ENCODE measurements around the gene PPP2R5A.

Gene PPP2R5A

DNA sequence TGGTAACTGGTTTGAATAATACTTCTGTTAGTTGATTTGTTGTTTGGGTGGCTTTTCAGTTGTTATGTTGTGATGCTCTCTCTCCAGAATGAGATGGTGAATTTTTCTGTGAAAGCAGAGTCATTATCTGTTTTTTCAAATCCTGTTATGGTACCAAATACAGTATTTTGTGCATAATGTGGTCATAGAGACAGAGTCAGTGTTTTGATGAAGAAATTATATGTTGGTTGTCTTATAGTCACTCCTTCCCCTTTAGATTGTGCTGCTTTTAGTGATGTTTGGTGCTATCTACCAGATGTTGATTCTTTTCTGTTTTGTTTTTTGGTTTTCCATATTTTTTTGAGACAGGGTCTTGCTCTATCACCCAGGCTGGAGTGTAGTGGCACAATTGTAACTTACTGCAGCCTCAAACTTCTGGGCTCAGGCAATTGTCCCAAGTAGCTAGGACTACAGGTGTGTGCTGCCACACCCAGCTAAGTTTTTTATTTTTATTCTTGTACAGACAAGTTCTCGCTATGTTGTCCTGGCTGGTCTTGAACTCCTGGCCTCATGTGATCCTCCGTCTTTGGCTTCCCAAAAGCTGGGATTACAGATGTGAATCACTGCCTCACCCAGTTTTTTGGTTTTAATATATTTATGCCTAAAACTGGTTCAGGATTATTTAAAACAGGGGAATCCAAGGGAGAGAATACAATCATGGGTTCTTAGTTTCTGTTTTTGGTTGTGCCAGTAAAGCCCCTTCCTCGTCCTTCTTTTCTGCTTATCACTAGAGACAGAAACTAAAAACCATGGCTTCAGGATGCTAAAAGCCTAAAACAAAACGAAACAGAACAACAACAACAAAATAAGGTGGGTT is 7.3 kb downstream of the PPP2R5A start:
- no peak for DNase-seq (ENCODE audit: low spot score)
- in situ Hi-C loops (cut with MboI; ENCODE audit: low pct_unique_long_range_greater_than_20kb, low sequenced_read_pairs, unreplicated experiment), result no loop called here
- no peak for TF ChIP-seq CTCF (IDR thresholded peaks at IDR 0.05; ENCODE audit: extremely low read depth, insufficient read depth, missing control alignments)

DNA sequence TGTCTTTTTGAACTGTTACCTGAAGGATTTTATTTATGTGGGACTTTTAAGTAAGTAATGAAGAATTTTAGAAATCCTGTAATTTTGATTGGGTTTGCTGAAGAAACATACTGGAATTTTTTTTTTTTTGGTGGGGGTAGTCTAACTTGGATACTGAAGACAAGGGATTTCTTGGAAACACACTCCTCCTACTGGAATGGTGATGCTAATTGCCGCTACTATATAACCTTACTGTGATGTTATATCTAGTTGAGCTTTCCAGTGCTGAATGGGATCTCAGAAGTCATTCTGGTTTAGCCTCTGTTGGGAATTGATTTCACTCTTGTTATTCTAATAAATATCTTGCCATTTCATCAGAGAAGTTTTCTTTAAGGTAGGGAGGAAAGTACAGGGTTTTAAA is 8.4 kb downstream of the PPP2R5A start:
- no peak for DNase-seq (ENCODE audit: low spot score)
- no peak for TF ChIP-seq CTCF (IDR thresholded peaks at IDR 0.05; ENCODE audit: extremely low read depth, insufficient read depth, missing control alignments)
- in situ Hi-C loops (cut with MboI; ENCODE audit: low pct_unique_long_range_greater_than_20kb, low sequenced_read_pairs, unreplicated experiment), result no loop called here

GRCh38 chr1:212294983-212295382 is 9.8 kb downstream of the PPP2R5A start:
- DNase-seq (ENCODE audit: low spot score), result no peak
- in situ Hi-C loops (cut with MboI; ENCODE audit: low pct_unique_long_range_greater_than_20kb, low sequenced_read_pairs, unreplicated experiment), result no loop called here
- TF ChIP-seq CTCF (IDR thresholded peaks at IDR 0.05; ENCODE audit: extremely low read depth, insufficient read depth, missing control alignments), result no peak

GRCh38 chr1:212295579-212295978 is 10.4 kb downstream of the PPP2R5A start:
- in situ Hi-C loops (cut with MboI; ENCODE audit: low pct_unique_long_range_greater_than_20kb, low sequenced_read_pairs, unreplicated experiment), result no loop called here
- DNase-seq (ENCODE audit: low spot score), result no peak
- TF ChIP-seq CTCF (IDR thresholded peaks at IDR 0.05; ENCODE audit: extremely low read depth, insufficient read depth, missing control alignments), result no peak

DNA sequence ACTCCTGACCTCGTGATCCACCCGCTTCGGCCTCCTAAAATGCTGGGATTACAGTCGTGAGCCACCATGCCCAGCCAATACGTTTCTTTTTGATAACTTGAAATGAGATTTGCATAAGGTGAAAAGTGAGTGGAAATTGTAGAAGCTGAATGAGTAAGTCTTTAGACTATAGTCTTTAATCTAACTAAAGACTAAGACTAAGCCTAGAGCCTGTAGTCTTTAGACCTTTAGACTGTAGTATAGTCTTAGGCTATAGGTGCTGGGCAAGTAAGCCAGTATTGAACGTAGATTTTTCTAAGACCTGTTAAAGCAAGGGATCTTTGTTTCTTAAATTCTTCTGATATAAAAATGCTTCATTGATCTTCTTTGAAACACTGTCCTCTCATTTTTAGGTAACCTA is 12.1 kb downstream of the PPP2R5A start:
- no peak for DNase-seq (ENCODE audit: low spot score)
- in situ Hi-C loops (cut with MboI; ENCODE audit: low pct_unique_long_range_greater_than_20kb, low sequenced_read_pairs, unreplicated experiment), result no loop called here
- TF ChIP-seq CTCF (IDR thresholded peaks at IDR 0.05; ENCODE audit: extremely low read depth, insufficient read depth, missing control alignments), result no peak

DNA sequence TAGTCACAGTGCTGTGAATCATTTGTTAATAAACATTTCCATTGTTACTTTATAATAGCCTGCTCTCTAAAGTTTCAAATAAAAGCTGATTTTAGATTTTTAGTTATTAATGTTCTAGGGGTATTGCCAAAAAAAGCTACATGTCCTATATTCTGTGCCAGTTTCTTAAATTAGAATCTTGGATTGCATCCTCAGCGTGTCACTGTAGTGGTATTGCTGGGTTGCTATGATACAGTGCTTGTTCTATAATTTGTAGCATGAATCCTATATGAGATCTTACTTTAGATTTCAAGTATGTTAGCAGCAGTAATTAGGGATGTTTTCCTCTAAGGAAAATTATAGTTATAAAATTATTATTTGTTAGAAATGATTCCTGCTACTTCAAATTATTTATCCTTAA is 16.4 kb downstream of the PPP2R5A start:
- in situ Hi-C loops (cut with MboI; ENCODE audit: low pct_unique_long_range_greater_than_20kb, low sequenced_read_pairs, unreplicated experiment), result no loop called here
- no peak for TF ChIP-seq CTCF (IDR thresholded peaks at IDR 0.05; ENCODE audit: extremely low read depth, insufficient read depth, missing control alignments)
- no peak for DNase-seq (ENCODE audit: low spot score)
